H9 (cell line): Measurements from ENCODE around the gene HOXC12. TPM values are rescaled to one million over a fixed set of nuclear protein-coding genes. Genes with fewer than 3 reads are reported as not detected.

ENCODE experiments used
- DNase-seq: peaks from one replicate; pipeline ENCODE4 v3.0.0-alpha.2; 2017
- H2AFZ ChIP-seq: one replicate; pipeline ENCODE4 v1.6.1; 2013; ENCODE audit warnings: mild to moderate bottlenecking, low read length, control low read depth, moderate library complexity
- H2AK5ac ChIP-seq: 2 replicates; pipeline ENCODE4 v1.6.1; 2013; ENCODE audit warnings: low read length, control low read depth, mixed read lengths; ENCODE audit not compliant: insufficient read length
- H2BK120ac ChIP-seq: one replicate; pipeline ENCODE4 v1.6.1; 2013; ENCODE audit warnings: low read depth, mild to moderate bottlenecking, low read length, control low read depth, inconsistent platforms; ENCODE audit not compliant: poor library complexity, severe bottlenecking
- H2BK12ac ChIP-seq: 2 replicates; pipeline ENCODE4 v1.6.1; 2013; ENCODE audit warnings: low read length, control low read depth, mixed read lengths, low read depth; ENCODE audit not compliant: insufficient read length
- H2BK15ac ChIP-seq: 2 replicates; pipeline ENCODE4 v1.6.1; 2013; ENCODE audit warnings: low read depth, low read length, control low read depth
- H2BK20ac ChIP-seq: one replicate; pipeline ENCODE4 v1.6.1; 2013; ENCODE audit warnings: low read depth, mild to moderate bottlenecking, low read length, control low read depth, inconsistent platforms; ENCODE audit not compliant: poor library complexity, severe bottlenecking
- H2BK5ac ChIP-seq: 2 replicates; pipeline ENCODE4 v1.6.1; 2013; ENCODE audit warnings: low read length, control low read depth, mixed read lengths; ENCODE audit not compliant: insufficient read length
- H3K14ac ChIP-seq: 2 replicates; pipeline ENCODE4 v1.6.1; 2013; ENCODE audit warnings: low read length, control low read depth; ENCODE audit not compliant: insufficient read depth
- H3K18ac ChIP-seq: 2 replicates; pipeline ENCODE4 v1.6.1; 2013; ENCODE audit warnings: low read depth, mild to moderate bottlenecking, mixed read lengths, low read length, control low read depth; ENCODE audit not compliant: insufficient read length
- H3K23ac ChIP-seq: 2 replicates; pipeline ENCODE4 v1.6.1; 2013; ENCODE audit warnings: low read length, control low read depth, mixed read lengths, low read depth; ENCODE audit not compliant: insufficient read length
- H3K23me2 ChIP-seq: 2 replicates; pipeline ENCODE4 v1.6.1; 2013; ENCODE audit warnings: low read depth, mild to moderate bottlenecking, mixed read lengths, low read length, control low read depth; ENCODE audit not compliant: insufficient read length, poor library complexity, severe bottlenecking
- H3K27ac ChIP-seq: 2 replicates; pipeline ENCODE4 v1.5.1; 2013; ENCODE audit warnings: low read length, control low read depth, mixed read lengths, low read depth; ENCODE audit not compliant: insufficient read length
- H3K27me3 ChIP-seq: 2 replicates; pipeline ENCODE4 v1.6.1; 2013; ENCODE audit warnings: low read length, control low read depth, inconsistent platforms; ENCODE audit not compliant: insufficient read depth
- H3K4ac ChIP-seq: 2 replicates; pipeline ENCODE4 v1.6.1; 2013; ENCODE audit warnings: low read depth, mild to moderate bottlenecking, control low read depth, inconsistent platforms, low read length, moderate library complexity
- H3K4me1 ChIP-seq: 2 replicates; pipeline ENCODE4 v1.6.1; 2013; ENCODE audit warnings: low read length, control low read depth, inconsistent platforms; ENCODE audit not compliant: insufficient read depth
- H3K4me2 ChIP-seq: 2 replicates; pipeline ENCODE4 v1.6.1; 2013; ENCODE audit warnings: low read length, control low read depth, mixed read lengths; ENCODE audit not compliant: insufficient read length, insufficient read depth
- H3K56ac ChIP-seq: 2 replicates; pipeline ENCODE4 v1.6.1; 2013; ENCODE audit warnings: low read depth, mild to moderate bottlenecking, mixed read lengths, low read length, control low read depth; ENCODE audit not compliant: insufficient read length
- H3K79me1 ChIP-seq: 2 replicates; pipeline ENCODE4 v1.6.1; 2013; ENCODE audit warnings: low read depth, mild to moderate bottlenecking, moderate library complexity, low read length, control low read depth, inconsistent platforms; ENCODE audit not compliant: insufficient read depth, poor library complexity, severe bottlenecking
- H3K79me2 ChIP-seq: 2 replicates; pipeline ENCODE4 v1.6.1; 2013; ENCODE audit warnings: low read length, control low read depth, inconsistent platforms; ENCODE audit not compliant: insufficient read depth
- H3K9ac ChIP-seq: 2 replicates; pipeline ENCODE4 v1.6.1; 2013; ENCODE audit warnings: low read length, control low read depth, mixed read lengths; ENCODE audit not compliant: insufficient read length; ENCODE audit errors: extremely low read depth
- H3K9me3 ChIP-seq: one replicate; pipeline ENCODE4 v1.6.1; 2013; ENCODE audit warnings: low read depth, low read length, inconsistent platforms; ENCODE audit not compliant: control insufficient read depth
- H3T11ph ChIP-seq: one replicate; pipeline ENCODE4 v1.6.1; 2013; ENCODE audit warnings: mild to moderate bottlenecking, low read length, control low read depth, inconsistent platforms
- H4K20me1 ChIP-seq: one replicate; pipeline ENCODE4 v1.6.1; 2013; ENCODE audit not compliant: control insufficient read depth, insufficient read length, insufficient read depth
- H4K5ac ChIP-seq: 2 replicates; pipeline ENCODE4 v1.6.1; 2013; ENCODE audit warnings: low read depth, mild to moderate bottlenecking, mixed read lengths, low read length, control low read depth; ENCODE audit not compliant: insufficient read length
- H4K8ac ChIP-seq: replicated peaks from 2 replicates; pipeline ENCODE4 v1.6.1; 2013; ENCODE audit warnings: low read length, control low read depth, mixed read lengths, low read depth; ENCODE audit not compliant: insufficient read length
- H4K91ac ChIP-seq: 2 replicates; pipeline ENCODE4 v1.6.1; 2013; ENCODE audit warnings: low read depth, mild to moderate bottlenecking, moderate library complexity, mixed read lengths, low read length, control low read depth; ENCODE audit not compliant: insufficient read length
- H3K27ac Mint-ChIP-seq, 3 experiments: 2 replicates in 2 of 3; 3 replicates in 1 of 3; pipeline ENCODE4 v1.8.0; 2020 to 2021; ENCODE audit warnings: mixed read lengths in 3 of 3, mild to moderate bottlenecking in 1 of 3, moderate library complexity in 1 of 3
- H3K27me3 Mint-ChIP-seq: 2 replicates; pipeline ENCODE4 v1.8.0; 2021; ENCODE audit warnings: low read depth, mild to moderate bottlenecking, moderate library complexity, mixed read lengths
- H3K36me3 Mint-ChIP-seq, 3 experiments: 2 replicates in 2 of 3; 3 replicates in 1 of 3; pipeline ENCODE4 v1.8.0; 2020 to 2021; ENCODE audit warnings: low read depth in 3 of 3, mixed read lengths in 3 of 3; ENCODE audit not compliant: insufficient read depth in 1 of 3
- H3K4me1 Mint-ChIP-seq, 2 experiments: 2 replicates each; pipeline ENCODE4 v1.8.0; 2020; ENCODE audit warnings: mixed read lengths in 2 of 2
- H3K4me3 Mint-ChIP-seq, 2 experiments: 2 replicates in 1 of 2; 3 replicates in 1 of 2; pipeline ENCODE4 v1.8.0; 2020 to 2021; ENCODE audit warnings: mild to moderate bottlenecking in 2 of 2, mixed read lengths in 2 of 2, moderate library complexity in 1 of 2
- H3K9me3 Mint-ChIP-seq, 2 experiments: 2 replicates in 1 of 2; 3 replicates in 1 of 2; pipeline ENCODE4 v1.8.0; 2020; ENCODE audit warnings: mild to moderate bottlenecking in 2 of 2, mixed read lengths in 2 of 2, moderate library complexity in 1 of 2
- WGBS: extraction: QIAGEN DNeasy Blood & Tissue Kit; methylation state at CpG from one replicate; pipeline ENCODE4 v1.1.7; 2013; ENCODE audit warnings: missing lambda C conversion rate, low lambda C conversion rate, mixed read lengths; ENCODE audit not compliant: insufficient read length; ENCODE audit errors: extremely low coverage; 5-methylcytosine and 5-hydroxymethylcytosine counted together
- total RNA-seq: library from RNA; stranded (reverse); gene quantifications from 2 replicates; pipeline ENCODE4 v1.2.1, GENCODE V29; 2021
- TF ChIP-seq, protein P1 (sequence below): fragments of 200-600 bp; sonication (generic); conservative IDR thresholded peaks from 3 replicates; pipeline ENCODE4 v1.8.0; 2021; ENCODE audit warnings: antibody characterized with exemption, mild to moderate bottlenecking

The HOXC12 gene
- total RNA-seq, 1 experiment from 2014 or later, result not detected

DNA sequence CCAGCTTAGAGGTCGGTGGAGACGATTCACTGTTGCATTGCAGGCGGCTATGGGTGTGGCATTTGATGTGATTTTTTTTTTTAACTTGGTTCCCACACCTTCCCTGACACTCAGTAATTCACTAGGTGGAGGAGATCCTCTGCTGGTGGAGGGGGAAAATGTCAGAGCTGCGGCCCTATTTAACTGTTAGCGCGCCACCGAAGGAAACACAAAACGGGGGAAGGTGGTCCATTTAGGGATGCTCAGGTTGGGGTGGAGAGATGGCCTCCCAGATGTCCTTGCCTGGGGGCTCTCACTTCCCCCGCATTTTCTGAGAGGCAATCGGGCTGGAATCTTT lies 4.3 kb upstream of the HOXC12 start:
- Histone ChIP-seq H4K8ac (no peak overlapping the region), H3K4me2 (no peak overlapping the region), H3K23ac (no peak overlapping the region), H3K4ac (no peak overlapping the region), H3K9me3 (no peaks in the 10 kb centered on the region), H4K91ac (no peak overlapping the region), H3K27ac (no peak overlapping the region), H2BK20ac (no peak overlapping the region), H3K23me2 (no peaks in the 10 kb centered on the region), H2AFZ (no peak overlapping the region), H4K5ac (no peak overlapping the region), H2BK15ac (no peak overlapping the region), H2AK5ac (no peak overlapping the region), H2BK120ac (no peak overlapping the region), H3K56ac (no peak overlapping the region), H3K18ac (no peak overlapping the region), H2BK5ac (no peak overlapping the region), H3K9ac (no peak overlapping the region), H3K79me1 (no peaks in the 10 kb centered on the region), H4K20me1 (no peaks in the 10 kb centered on the region), H3T11ph (no peak overlapping the region), H3K27me3 (peaks cover 98% of the 10 kb centered on the region), H3K79me2 (no peaks in the 10 kb centered on the region), H3K14ac (no peak overlapping the region), H3K4me1 (no peaks in the 10 kb centered on the region), H2BK12ac (no peak overlapping the region)
- Mint-ChIP-seq H3K27me3 (peaks cover 99% of the 10 kb centered on the region), H3K27ac (no peak overlapping the region), H3K4me3 (no peak overlapping the region; a peak in 1 of 5 replicates), H3K9me3 (peaks cover 0 to 9% of the 10 kb centered on the region in 2 experiments; a peak in 4 of 5 replicates), H3K36me3 (no peaks in the 10 kb centered on the region), H3K4me1 (peaks cover 6 to 16% of the 10 kb centered on the region in 2 experiments; a peak in 3 of 4 replicates)
- TF ChIP-seq, protein P1, sequence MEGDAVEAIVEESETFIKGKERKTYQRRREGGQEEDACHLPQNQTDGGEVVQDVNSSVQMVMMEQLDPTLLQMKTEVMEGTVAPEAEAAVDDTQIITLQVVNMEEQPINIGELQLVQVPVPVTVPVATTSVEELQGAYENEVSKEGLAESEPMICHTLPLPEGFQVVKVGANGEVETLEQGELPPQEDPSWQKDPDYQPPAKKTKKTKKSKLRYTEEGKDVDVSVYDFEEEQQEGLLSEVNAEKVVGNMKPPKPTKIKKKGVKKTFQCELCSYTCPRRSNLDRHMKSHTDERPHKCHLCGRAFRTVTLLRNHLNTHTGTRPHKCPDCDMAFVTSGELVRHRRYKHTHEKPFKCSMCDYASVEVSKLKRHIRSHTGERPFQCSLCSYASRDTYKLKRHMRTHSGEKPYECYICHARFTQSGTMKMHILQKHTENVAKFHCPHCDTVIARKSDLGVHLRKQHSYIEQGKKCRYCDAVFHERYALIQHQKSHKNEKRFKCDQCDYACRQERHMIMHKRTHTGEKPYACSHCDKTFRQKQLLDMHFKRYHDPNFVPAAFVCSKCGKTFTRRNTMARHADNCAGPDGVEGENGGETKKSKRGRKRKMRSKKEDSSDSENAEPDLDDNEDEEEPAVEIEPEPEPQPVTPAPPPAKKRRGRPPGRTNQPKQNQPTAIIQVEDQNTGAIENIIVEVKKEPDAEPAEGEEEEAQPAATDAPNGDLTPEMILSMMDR, result no peak
- no peak for DNase-seq
- WGBS, result no CpG with 5 or more reads among the region's 10 CpGs
